WTC11 (cell line): ENCODE results near the gene PLK1. TPM values are rescaled to one million over a fixed set of nuclear protein-coding genes. Genes with fewer than 3 reads are reported as not detected.
A peak's percentile ranks its signal among the peaks of the same experiment; 100 is the strongest.

ENCODE experiments used
- ATAC-seq: fragments of 200-7000 bp; cut with Tn5 transposase; 2 replicates; pipeline ENCODE4 v1.10.0; 2021; ENCODE audit warnings: mild to moderate bottlenecking, moderate library complexity
- CTCF ChIA-PET: fragments of 300-600 bp; sonication (Branson Sonifier 250); formaldehyde crosslinking; loops from one replicate; lab custom pipeline; 2021; ENCODE audit warnings: antibody characterized with exemption; lab: Charles Lee
- POLR2A ChIA-PET: fragments of 350-600 bp; sonication (Branson Sonifier 250); formaldehyde crosslinking; loops from one replicate; lab custom pipeline; 2021; ENCODE audit warnings: antibody characterized with exemption; lab: Charles Lee
- DNase-seq: peaks from one replicate; pipeline ENCODE4 v3.0.0; 2021; ENCODE audit warnings: low spot score
- H3K27ac Mint-ChIP-seq: 2 replicates; pipeline ENCODE4 v1.8.0; 2021; ENCODE audit warnings: mixed read lengths
- H3K27me3 Mint-ChIP-seq: 2 replicates; pipeline ENCODE4 v1.8.0; 2021; ENCODE audit warnings: low read depth, mild to moderate bottlenecking, moderate library complexity, mixed read lengths
- H3K36me3 Mint-ChIP-seq: 2 replicates; pipeline ENCODE4 v1.8.0; 2021; ENCODE audit warnings: mixed read lengths
- H3K4me1 Mint-ChIP-seq: 2 replicates; pipeline ENCODE4 v1.8.0; 2022; ENCODE audit warnings: mixed read lengths
- H3K4me3 Mint-ChIP-seq: 2 replicates; pipeline ENCODE4 v1.8.0; 2021; ENCODE audit warnings: mild to moderate bottlenecking, moderate library complexity, mixed read lengths
- H3K9me3 Mint-ChIP-seq: 2 replicates; pipeline ENCODE4 v1.8.0; 2021; ENCODE audit warnings: mixed read lengths
- CBFB ChIP-seq: sonication (generic); formaldehyde crosslinking; IDR thresholded peaks from 2 replicates; pipeline ENCODE4 v1.8.1; 2022; ENCODE audit warnings: mild to moderate bottlenecking, low read depth, missing genetic modification reagents
- EMX1 ChIP-seq: fragments of 250-450 bp; sonication (Bioruptor Pico); IDR thresholded peaks from 2 replicates; pipeline ENCODE4 v1.8.0; 2021; ENCODE audit warnings: mild to moderate bottlenecking
- GABPB1 ChIP-seq: sonication (generic); formaldehyde crosslinking; IDR thresholded peaks from 2 replicates; pipeline ENCODE4 v1.8.1; 2023; ENCODE audit warnings: mild to moderate bottlenecking, missing genetic modification reagents
- JAZF1 ChIP-seq: fragments of 250-450 bp; sonication (Bioruptor Pico); IDR thresholded peaks from 2 replicates; pipeline ENCODE4 v1.9.0; 2021; ENCODE audit warnings: moderate library complexity, mild to moderate bottlenecking, inconsistent platforms
- JUN ChIP-seq: sonication (generic); formaldehyde crosslinking; IDR thresholded peaks from 2 replicates; pipeline ENCODE4 v1.8.0; 2023; ENCODE audit warnings: mild to moderate bottlenecking, missing genetic modification reagents
- NR1H2 ChIP-seq: sonication (generic); formaldehyde crosslinking; IDR thresholded peaks from 2 replicates; pipeline ENCODE4 v1.9.0; 2021; ENCODE audit warnings: mild to moderate bottlenecking, moderate library complexity, missing genetic modification reagents
- NR2C2 ChIP-seq: sonication (generic); formaldehyde crosslinking; IDR thresholded peaks from 2 replicates; pipeline ENCODE4 v1.8.0; 2022; ENCODE audit warnings: mild to moderate bottlenecking, missing genetic modification reagents
- SMAD3 ChIP-seq: sonication (generic); formaldehyde crosslinking; IDR thresholded peaks from 2 replicates; pipeline ENCODE4 v1.8.0; 2022; ENCODE audit warnings: missing genetic modification reagents, mild to moderate bottlenecking, borderline replicate concordance
- ZBTB21 ChIP-seq: sonication (generic); formaldehyde crosslinking; IDR thresholded peaks from 2 replicates; pipeline ENCODE4 v1.8.1; 2023; ENCODE audit warnings: mild to moderate bottlenecking, missing genetic modification reagents, borderline replicate concordance
- ZNF219 ChIP-seq: sonication (generic); formaldehyde crosslinking; IDR thresholded peaks from 2 replicates; pipeline ENCODE4 v1.8.0; 2023; ENCODE audit warnings: missing genetic modification reagents, mild to moderate bottlenecking, borderline replicate concordance
- ZNF232 ChIP-seq: sonication (generic); formaldehyde crosslinking; IDR thresholded peaks from 2 replicates; pipeline ENCODE4 v1.8.0; 2022; ENCODE audit warnings: mild to moderate bottlenecking, missing genetic modification reagents
- total RNA-seq: library from RNA; stranded (reverse); gene quantifications from 3 replicates; pipeline ENCODE4 v1.2.3, GENCODE V29; 2021
- TF ChIP-seq, protein P1 (sequence below): sonication (generic); formaldehyde crosslinking; IDR thresholded peaks from 2 replicates; pipeline ENCODE4 v1.8.1; 2023; ENCODE audit warnings: mild to moderate bottlenecking, missing genetic modification reagents, borderline replicate concordance
- TF ChIP-seq, protein P2 (sequence below): sonication (generic); formaldehyde crosslinking; IDR thresholded peaks from 2 replicates; pipeline ENCODE4 v1.8.0; 2022; ENCODE audit warnings: missing genetic modification reagents
- TF ChIP-seq, protein P3 (sequence below): sonication (generic); formaldehyde crosslinking; IDR thresholded peaks from 2 replicates; pipeline ENCODE4 v1.8.1; 2023; ENCODE audit warnings: mild to moderate bottlenecking, missing genetic modification reagents, moderate library complexity
- TF ChIP-seq, protein P4 (sequence below): sonication (generic); formaldehyde crosslinking; IDR thresholded peaks from 2 replicates; pipeline ENCODE4 v1.8.0; 2022; ENCODE audit warnings: mild to moderate bottlenecking, missing genetic modification reagents
- TF ChIP-seq, protein P5 (sequence below): sonication (generic); formaldehyde crosslinking; IDR thresholded peaks from 2 replicates; pipeline ENCODE4 v1.8.0; 2022; ENCODE audit warnings: mild to moderate bottlenecking, missing genetic modification reagents
- TF ChIP-seq, protein P6 (sequence below): sonication (generic); formaldehyde crosslinking; IDR thresholded peaks from 2 replicates; pipeline ENCODE4 v1.8.0; 2022; ENCODE audit warnings: mild to moderate bottlenecking, missing genetic modification reagents
- TF ChIP-seq, protein P7 (sequence below): fragments of 250-450 bp; sonication (Bioruptor Pico); IDR thresholded peaks from 2 replicates; pipeline ENCODE4 v1.9.0; 2021; ENCODE audit warnings: mild to moderate bottlenecking

The PLK1 gene
- total RNA-seq, 1 experiment from 2014 or later: 167 TPM

DNA sequence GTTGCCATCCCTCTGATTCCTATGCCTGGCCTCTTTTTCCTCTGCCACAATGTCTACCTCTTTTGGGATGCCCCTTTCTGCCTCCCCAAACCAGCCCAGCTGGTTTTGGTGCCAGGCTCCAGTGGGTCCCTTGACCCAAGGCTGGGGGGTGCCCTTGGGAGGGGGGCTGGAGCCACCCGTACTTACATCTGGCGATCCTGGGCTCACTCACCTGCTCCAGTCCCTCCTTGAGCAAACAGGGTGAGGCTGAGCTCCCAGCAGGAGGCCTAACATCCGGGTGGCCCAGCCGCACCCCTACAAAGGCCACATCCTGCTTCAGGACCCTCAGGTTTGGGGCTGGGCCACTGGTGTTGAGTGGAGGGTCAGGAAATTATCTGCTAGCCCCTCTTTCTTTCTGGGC is 33.1 kb downstream of the PLK1 start (continued):
- TF ChIP-seq, protein P1, sequence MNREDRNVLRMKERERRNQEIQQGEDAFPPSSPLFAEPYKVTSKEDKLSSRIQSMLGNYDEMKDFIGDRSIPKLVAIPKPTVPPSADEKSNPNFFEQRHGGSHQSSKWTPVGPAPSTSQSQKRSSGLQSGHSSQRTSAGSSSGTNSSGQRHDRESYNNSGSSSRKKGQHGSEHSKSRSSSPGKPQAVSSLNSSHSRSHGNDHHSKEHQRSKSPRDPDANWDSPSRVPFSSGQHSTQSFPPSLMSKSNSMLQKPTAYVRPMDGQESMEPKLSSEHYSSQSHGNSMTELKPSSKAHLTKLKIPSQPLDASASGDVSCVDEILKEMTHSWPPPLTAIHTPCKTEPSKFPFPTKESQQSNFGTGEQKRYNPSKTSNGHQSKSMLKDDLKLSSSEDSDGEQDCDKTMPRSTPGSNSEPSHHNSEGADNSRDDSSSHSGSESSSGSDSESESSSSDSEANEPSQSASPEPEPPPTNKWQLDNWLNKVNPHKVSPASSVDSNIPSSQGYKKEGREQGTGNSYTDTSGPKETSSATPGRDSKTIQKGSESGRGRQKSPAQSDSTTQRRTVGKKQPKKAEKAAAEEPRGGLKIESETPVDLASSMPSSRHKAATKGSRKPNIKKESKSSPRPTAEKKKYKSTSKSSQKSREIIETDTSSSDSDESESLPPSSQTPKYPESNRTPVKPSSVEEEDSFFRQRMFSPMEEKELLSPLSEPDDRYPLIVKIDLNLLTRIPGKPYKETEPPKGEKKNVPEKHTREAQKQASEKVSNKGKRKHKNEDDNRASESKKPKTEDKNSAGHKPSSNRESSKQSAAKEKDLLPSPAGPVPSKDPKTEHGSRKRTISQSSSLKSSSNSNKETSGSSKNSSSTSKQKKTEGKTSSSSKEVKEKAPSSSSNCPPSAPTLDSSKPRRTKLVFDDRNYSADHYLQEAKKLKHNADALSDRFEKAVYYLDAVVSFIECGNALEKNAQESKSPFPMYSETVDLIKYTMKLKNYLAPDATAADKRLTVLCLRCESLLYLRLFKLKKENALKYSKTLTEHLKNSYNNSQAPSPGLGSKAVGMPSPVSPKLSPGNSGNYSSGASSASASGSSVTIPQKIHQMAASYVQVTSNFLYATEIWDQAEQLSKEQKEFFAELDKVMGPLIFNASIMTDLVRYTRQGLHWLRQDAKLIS (CRISPR knock-in tag): no peak
- TF ChIP-seq, protein P2, sequence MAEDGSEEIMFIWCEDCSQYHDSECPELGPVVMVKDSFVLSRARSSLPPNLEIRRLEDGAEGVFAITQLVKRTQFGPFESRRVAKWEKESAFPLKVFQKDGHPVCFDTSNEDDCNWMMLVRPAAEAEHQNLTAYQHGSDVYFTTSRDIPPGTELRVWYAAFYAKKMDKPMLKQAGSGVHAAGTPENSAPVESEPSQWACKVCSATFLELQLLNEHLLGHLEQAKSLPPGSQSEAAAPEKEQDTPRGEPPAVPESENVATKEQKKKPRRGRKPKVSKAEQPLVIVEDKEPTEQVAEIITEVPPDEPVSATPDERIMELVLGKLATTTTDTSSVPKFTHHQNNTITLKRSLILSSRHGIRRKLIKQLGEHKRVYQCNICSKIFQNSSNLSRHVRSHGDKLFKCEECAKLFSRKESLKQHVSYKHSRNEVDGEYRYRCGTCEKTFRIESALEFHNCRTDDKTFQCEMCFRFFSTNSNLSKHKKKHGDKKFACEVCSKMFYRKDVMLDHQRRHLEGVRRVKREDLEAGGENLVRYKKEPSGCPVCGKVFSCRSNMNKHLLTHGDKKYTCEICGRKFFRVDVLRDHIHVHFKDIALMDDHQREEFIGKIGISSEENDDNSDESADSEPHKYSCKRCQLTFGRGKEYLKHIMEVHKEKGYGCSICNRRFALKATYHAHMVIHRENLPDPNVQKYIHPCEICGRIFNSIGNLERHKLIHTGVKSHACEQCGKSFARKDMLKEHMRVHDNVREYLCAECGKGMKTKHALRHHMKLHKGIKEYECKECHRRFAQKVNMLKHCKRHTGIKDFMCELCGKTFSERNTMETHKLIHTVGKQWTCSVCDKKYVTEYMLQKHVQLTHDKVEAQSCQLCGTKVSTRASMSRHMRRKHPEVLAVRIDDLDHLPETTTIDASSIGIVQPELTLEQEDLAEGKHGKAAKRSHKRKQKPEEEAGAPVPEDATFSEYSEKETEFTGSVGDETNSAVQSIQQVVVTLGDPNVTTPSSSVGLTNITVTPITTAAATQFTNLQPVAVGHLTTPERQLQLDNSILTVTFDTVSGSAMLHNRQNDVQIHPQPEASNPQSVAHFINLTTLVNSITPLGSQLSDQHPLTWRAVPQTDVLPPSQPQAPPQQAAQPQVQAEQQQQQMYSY (CRISPR knock-in tag): no peak
- TF ChIP-seq JAZF1 (CRISPR knock-in tag) (no peak), ZBTB21 (CRISPR knock-in tag) (no peak)
- TF ChIP-seq, all 79 proteins: peak for 0

DNA sequence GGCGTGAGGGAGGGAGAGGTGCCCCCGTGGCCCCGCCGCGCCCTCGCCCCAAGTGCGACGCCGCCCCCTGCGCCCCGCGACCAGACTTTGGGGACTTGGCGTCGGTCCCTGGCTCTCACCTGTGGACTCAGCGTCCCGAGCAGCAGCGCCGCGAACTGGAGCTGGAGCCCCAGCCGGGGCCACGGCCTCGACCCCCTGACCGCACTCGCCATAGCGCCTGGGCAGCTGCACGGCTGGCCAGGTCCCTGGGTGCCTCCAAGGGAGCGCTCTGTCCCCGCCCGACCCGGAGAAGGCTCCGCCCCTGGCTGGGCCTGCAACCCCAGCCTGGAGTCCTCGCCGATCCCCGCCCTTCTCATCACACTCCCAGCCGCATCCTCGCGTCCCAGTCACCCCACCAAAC is 34.3 kb downstream of the PLK1 start, which contains the start of gene ERN2:
Gene ERN2, minus strand, starts transcription at position 247 of the 400 bp plus-strand sequence. Its CDS starts 35 bp downstream, at position 212.
- H3K4me3 Mint-ChIP-seq: peak within 1 kb of the TSS; percentile 73
- ATAC-seq: peak; percentile 97
- ChIA-PET CTCF (interaction anchor here (1.5 kb wide), 1 partner anchor 15 kb away, joined by 6 read pairs; no protein-coding TSS in a partner anchor), POLR2A (no interaction called here)
- H3K4me1 Mint-ChIP-seq: peaks cover 5% of the 10 kb centered on the region; the same call in 1 of the 2 replicates
- no peak within 1 kb of the TSS for H3K27ac Mint-ChIP-seq
- TF ChIP-seq SMAD3 (CRISPR knock-in tag) (no peak), ZNF219 (CRISPR knock-in tag) (no peak), ZNF232 (CRISPR knock-in tag) (no peak), GABPB1 (no peak), NR1H2 (CRISPR knock-in tag) (no peak), JAZF1 (CRISPR knock-in tag) (no peak)
- TF ChIP-seq, protein P3, sequence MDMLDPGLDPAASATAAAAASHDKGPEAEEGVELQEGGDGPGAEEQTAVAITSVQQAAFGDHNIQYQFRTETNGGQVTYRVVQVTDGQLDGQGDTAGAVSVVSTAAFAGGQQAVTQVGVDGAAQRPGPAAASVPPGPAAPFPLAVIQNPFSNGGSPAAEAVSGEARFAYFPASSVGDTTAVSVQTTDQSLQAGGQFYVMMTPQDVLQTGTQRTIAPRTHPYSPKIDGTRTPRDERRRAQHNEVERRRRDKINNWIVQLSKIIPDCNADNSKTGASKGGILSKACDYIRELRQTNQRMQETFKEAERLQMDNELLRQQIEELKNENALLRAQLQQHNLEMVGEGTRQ (CRISPR knock-in tag): no peak
- TF ChIP-seq, protein P4, sequence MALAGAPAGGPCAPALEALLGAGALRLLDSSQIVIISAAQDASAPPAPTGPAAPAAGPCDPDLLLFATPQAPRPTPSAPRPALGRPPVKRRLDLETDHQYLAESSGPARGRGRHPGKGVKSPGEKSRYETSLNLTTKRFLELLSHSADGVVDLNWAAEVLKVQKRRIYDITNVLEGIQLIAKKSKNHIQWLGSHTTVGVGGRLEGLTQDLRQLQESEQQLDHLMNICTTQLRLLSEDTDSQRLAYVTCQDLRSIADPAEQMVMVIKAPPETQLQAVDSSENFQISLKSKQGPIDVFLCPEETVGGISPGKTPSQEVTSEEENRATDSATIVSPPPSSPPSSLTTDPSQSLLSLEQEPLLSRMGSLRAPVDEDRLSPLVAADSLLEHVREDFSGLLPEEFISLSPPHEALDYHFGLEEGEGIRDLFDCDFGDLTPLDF (CRISPR knock-in tag): no peak
- TF ChIP-seq, protein P5, sequence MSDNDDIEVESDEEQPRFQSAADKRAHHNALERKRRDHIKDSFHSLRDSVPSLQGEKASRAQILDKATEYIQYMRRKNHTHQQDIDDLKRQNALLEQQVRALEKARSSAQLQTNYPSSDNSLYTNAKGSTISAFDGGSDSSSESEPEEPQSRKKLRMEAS (CRISPR knock-in tag): no peak
- peaks cover 20% of the 10 kb centered on the region for H3K9me3 Mint-ChIP-seq
- peaks cover 78% of the 10 kb centered on the region for H3K27me3 Mint-ChIP-seq
- peak; percentile 73 for DNase-seq
- peaks cover 17% of the 10 kb centered on the region for H3K36me3 Mint-ChIP-seq

DNA sequence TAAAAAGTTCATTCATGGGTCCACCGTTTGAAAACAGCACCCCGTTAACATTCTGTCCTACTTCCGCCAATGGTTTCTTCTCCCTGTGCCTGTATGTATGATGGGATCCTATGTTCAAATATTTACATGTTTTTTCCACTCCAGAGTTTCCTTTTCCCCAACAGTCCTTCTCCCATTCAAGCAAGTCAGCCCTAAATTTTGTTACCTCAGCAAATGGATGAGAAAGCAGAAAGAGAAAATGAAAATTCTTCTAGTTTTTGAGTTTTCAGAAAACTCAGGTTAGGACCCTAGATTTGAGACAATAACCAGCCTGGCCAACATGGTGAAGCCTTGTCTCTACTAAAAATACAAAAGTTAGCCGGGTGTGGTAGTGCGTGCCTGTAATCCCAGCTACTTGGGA is 37.8 kb downstream of the PLK1 start:
- POLR2A ChIA-PET: interaction anchor here (0.7 kb wide), 1 partner anchor 1050 kb away, joined by 3 read pairs; no protein-coding TSS in a partner anchor
- TF ChIP-seq, protein P5 (CRISPR knock-in tag): no peak
- TF ChIP-seq NR2C2 (CRISPR knock-in tag): no peak
- TF ChIP-seq, protein P6, sequence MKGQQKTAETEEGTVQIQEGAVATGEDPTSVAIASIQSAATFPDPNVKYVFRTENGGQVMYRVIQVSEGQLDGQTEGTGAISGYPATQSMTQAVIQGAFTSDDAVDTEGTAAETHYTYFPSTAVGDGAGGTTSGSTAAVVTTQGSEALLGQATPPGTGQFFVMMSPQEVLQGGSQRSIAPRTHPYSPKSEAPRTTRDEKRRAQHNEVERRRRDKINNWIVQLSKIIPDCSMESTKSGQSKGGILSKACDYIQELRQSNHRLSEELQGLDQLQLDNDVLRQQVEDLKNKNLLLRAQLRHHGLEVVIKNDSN: no peak
- no peak for TF ChIP-seq JAZF1 (CRISPR knock-in tag)
- no peak for TF ChIP-seq JUN (CRISPR knock-in tag)
- TF ChIP-seq, protein P7, sequence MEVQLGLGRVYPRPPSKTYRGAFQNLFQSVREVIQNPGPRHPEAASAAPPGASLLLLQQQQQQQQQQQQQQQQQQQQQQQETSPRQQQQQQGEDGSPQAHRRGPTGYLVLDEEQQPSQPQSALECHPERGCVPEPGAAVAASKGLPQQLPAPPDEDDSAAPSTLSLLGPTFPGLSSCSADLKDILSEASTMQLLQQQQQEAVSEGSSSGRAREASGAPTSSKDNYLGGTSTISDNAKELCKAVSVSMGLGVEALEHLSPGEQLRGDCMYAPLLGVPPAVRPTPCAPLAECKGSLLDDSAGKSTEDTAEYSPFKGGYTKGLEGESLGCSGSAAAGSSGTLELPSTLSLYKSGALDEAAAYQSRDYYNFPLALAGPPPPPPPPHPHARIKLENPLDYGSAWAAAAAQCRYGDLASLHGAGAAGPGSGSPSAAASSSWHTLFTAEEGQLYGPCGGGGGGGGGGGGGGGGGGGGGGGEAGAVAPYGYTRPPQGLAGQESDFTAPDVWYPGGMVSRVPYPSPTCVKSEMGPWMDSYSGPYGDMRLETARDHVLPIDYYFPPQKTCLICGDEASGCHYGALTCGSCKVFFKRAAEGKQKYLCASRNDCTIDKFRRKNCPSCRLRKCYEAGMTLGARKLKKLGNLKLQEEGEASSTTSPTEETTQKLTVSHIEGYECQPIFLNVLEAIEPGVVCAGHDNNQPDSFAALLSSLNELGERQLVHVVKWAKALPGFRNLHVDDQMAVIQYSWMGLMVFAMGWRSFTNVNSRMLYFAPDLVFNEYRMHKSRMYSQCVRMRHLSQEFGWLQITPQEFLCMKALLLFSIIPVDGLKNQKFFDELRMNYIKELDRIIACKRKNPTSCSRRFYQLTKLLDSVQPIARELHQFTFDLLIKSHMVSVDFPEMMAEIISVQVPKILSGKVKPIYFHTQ (CRISPR knock-in tag): no peak
- no peak for TF ChIP-seq CBFB (CRISPR knock-in tag)
- no peak for TF ChIP-seq EMX1 (CRISPR knock-in tag)
- Mint-ChIP-seq H3K36me3 (no peaks in the 10 kb centered on the region), H3K27ac (no peak overlapping the region), H3K4me1 (peaks cover 5% of the 10 kb centered on the region; the same call in 1 of the 2 replicates), H3K27me3 (peaks cover 54% of the 10 kb centered on the region), H3K4me3 (no peak overlapping the region), H3K9me3 (peaks cover 6% of the 10 kb centered on the region; the same call in 1 of the 2 replicates)
- ATAC-seq (no peak), DNase-seq (no peak)
- CTCF ChIA-PET: no interaction called here
